ENCODE data around the gene SLC2A4.
"Not testable (repeated sequence)": the region's sequence is repeated elsewhere in the genome, so short reads cannot be mapped to it uniquely, and the experiment has no call there.

Gene SLC2A4

GRCh38 chr17:7327056-7327455 lies 45.5 kb downstream of the SLC2A4 start:
- DNase-seq: no peak

- no peak for DNase-seq
These were observed 46.0 kb downstream of the SLC2A4 start for GRCh38 chr17:7327501-7327900.

GRCh38 chr17:7328009-7328408 lies 46.5 kb downstream of the SLC2A4 start:
- no peak for DNase-seq

- peak; percentile 84 for DNase-seq
These were observed 47.4 kb downstream of the SLC2A4 start, which contains the start of gene NEURL4 for GRCh38 chr17:7328840-7329373. NEURL4 (minus strand) TSS chr17:7329335; CDS start chr17:7329312, 23 bp downstream.

- peak; percentile 100 for DNase-seq
These were observed 48.0 kb downstream of the SLC2A4 start for GRCh38 chr17:7329374-7329996.

- peak; percentile 91 for DNase-seq
These were observed 48.6 kb downstream of the SLC2A4 start for GRCh38 chr17:7329997-7330637.

- DNase-seq: no peak
These were observed 49.1 kb downstream of the SLC2A4 start for GRCh38 chr17:7330638-7331015.

- no peak for DNase-seq
These were observed 50.6 kb downstream of the SLC2A4 start for GRCh38 chr17:7332111-7332510.

- not testable (repeated sequence) for DNase-seq
These were observed 51.1 kb downstream of the SLC2A4 start for GRCh38 chr17:7332600-7333069.

GRCh38 chr17:7334938-7335538 lies 53.5 kb downstream of the SLC2A4 start:
- no peak for DNase-seq

- not testable (repeated sequence) for DNase-seq
These were observed 54.2 kb downstream of the SLC2A4 start for GRCh38 chr17:7335765-7336164.

GRCh38 chr17:7336240-7337175 lies 55.0 kb downstream of the SLC2A4 start, which contains the start of gene ACAP1:
ACAP1 (plus strand) TSS chr17:7336529; CDS start chr17:7336735, 206 bp downstream.
- no peak for DNase-seq

- not testable (repeated sequence) for DNase-seq
These were observed 56.1 kb downstream of the SLC2A4 start for GRCh38 chr17:7337600-7337999.

Measured in DMS53 (cell line).